Cerebellar nuclear complex (tissue), 1 donor: ENCODE data around the gene CPNE5.
"Not testable (repeated sequence)": the region's sequence is repeated elsewhere in the genome, so short reads cannot be mapped to it uniquely, and the experiment has no call there.

Source experiments
- DNase-seq, 2 experiments: peaks; one replicate each; lab custom pipeline; 2025; lab: John Stamatoyannopoulos, UW

Gene CPNE5

DNA sequence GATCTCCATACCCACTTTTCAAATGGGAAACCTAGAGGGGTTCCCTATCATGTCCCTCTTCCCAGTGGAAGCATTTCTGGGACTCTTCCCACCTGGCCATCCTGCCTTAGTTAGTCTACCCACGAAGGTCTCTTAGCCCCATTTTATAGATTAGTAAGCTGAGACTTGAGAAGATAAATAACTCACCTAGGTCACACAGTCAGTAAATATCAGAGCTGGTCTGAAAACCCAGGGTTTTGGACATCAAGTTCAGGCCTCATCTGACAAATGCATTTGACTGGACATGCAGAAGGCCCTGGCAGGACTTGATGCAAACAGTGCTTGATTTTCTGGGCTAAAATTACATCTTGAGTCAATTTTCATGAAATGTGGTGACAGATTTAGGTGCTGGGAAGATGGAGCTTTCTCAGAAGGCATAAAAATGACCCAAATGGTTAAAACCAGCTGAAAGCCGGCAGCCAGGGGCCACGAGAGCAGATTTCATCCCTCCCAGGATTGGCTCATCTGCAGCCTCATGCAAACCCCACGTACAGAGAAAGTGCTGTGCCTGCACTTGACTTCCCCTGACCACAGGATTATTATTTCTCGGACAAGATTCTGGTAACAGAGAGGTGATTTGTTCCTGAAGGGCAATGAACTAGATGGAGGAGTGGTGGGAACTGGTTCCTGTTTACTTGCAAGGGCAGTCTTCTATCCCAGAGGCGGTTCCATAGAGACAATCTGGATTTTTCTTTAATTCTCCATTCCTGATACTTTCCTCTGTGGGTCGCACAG, 23.1 kb downstream of the CPNE5 start:
- DNase-seq: no peak

GRCh38 chr6:36814249-36814648, 25.0 kb downstream of the CPNE5 start:
- no peak for DNase-seq

DNA sequence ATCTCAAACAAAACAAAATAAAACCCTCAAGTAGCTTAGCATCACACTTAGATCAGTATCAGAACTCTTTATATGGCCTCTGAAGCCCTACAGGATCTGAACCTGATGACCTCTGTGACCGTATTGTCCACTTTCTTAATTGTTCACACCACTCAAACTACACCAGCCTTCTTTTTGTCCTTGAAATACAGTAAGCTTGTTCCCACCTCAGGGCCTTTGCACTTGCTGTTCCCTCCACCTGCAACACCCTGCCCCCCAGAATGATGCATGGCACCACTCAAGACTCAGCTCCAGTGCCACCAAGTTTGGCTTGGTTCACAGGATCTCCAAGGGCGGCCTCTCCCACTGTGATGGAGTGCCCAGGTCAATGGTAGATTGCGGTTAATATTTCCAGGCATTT, 25.7 kb downstream of the CPNE5 start:
- DNase-seq: no peak

- not testable (repeated sequence) for DNase-seq
These were observed 26.2 kb downstream of the CPNE5 start for GRCh38 chr6:36813047-36813446.

DNA sequence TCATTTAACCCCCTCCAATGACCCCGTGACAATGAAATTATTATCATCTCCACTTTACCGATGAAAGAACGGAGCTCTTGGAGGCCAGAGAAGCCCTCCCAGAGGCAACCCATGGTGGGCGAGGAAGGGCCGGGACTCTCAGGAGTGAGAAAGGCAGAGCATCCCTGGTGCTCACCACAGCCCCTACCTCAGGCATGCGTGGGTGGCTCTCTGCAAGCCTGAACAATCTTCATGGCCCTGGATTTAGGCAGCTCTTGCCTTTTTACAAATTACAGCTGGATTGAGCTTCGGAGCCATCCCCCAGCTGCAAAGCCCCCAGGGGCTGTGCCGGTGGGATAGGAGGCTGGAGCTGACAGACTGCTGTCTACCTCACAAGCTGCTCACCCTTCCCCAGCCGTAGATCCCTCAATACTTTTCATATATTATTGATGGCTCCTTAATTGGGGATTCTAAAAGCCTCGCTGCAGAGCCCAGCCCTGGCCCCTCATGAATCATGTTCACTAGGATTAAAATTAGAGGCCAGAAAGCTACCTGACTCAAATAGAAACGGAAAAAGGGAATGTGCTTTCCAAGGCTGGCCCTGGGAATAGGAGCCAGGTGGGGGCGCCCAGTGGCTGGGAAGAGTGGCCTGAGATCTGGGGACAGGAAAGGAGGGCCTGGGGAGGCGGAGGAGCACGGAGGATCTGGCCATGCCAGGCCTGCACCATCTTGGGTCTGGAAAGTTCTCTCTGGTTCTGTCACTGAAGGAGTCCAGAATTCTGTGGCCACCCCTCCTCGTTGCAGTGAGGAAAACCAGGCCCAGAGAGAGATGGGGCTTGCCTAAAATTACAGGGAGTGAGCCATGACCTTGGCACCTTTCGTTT, 29.1 kb downstream of the CPNE5 start:
- no peak for DNase-seq

DNA sequence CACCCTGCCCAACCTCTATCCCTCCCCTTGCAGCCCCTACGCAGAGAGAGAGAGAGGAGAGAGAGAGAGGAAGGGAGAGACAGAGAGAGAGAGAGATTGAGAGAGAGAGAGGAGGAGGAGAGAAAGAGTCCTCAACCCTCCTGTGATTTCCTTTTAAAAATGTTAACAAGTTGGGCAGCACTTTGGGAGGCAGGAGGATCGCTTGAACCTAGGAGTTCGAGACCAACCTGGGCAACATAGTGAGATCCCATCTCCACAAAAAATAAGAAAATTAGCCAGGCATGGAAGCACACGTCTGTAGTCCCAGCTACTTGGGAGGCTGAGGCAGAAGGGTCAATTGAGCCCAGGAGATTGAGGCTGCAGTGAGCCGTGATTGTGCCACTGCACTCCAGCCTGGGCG, 30.1 kb downstream of the CPNE5 start:
- DNase-seq: no peak

GRCh38 chr6:36808634-36809033, 30.6 kb downstream of the CPNE5 start:
- DNase-seq: no peak

GRCh38 chr6:36807750-36808149, 31.5 kb downstream of the CPNE5 start:
- no peak for DNase-seq

DNA sequence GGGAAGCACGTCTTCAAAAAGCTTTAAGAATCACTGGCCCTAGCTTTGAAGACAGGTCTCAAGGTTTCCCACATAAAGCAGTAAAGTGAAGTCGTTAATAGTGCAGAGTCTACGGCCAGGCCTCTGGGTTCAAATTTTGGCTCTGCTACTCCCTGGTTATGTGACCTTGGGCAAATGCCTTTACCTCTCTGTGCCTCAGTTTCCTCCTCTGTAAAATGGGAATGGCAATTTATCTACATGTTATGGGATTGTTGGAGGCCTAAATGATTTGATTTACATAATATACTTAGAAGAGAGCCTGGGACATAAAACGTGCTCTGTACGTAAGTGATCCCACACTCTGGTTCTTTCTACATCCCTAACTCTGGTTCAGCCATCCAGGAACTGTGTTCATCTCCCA, 32.1 kb downstream of the CPNE5 start:
- DNase-seq: no peak

DNA sequence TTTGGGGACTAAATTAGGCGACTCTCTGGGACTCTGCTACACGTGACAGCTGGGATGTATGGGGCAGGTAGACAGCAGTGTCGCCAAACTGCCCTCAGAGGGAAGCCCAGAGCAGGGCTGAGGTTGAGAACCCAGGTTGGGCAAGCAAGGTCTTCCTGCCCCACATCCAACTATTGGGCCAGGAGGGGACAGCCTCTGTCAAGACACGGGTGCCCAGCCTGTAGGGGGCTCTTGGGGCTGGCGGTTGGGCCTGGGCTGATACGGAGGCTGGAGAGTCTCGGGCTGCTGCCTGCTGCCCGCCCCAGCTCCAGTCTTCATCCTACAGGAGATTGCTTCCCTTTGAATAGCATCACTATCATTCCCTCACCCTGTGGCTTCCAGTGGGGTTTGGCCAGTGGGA, 33.3 kb downstream of the CPNE5 start:
- no peak for DNase-seq

- DNase-seq: no peak
These were observed 34.0 kb downstream of the CPNE5 start for GRCh38 chr6:36805096-36805797.

- no peak for DNase-seq
These were observed 34.7 kb downstream of the CPNE5 start for GRCh38 chr6:36804563-36804962.

DNA sequence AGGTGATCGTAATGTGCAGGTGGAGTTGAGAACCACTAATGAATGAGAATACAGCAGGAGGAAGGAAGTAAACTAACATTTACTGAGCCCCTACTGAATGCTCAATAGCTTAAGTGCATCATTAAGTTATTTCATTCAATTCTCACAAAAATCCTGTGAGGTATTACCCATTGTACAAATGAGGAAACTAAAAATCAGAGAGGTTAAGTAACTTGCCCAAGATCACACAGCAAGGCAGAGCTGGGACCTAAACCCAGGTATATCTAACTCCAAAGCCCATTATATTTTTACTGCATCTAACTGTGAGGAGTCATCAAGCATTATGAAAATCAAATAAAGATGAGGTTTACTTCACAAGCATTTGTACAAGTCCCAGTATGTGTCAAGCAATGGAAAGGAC, 35.3 kb downstream of the CPNE5 start:
- DNase-seq: no peak

- no peak for DNase-seq
These were observed 35.8 kb downstream of the CPNE5 start for GRCh38 chr6:36803482-36803881.

GRCh38 chr6:36800223-36801076, 38.8 kb downstream of the CPNE5 start:
- no peak for DNase-seq

DNA sequence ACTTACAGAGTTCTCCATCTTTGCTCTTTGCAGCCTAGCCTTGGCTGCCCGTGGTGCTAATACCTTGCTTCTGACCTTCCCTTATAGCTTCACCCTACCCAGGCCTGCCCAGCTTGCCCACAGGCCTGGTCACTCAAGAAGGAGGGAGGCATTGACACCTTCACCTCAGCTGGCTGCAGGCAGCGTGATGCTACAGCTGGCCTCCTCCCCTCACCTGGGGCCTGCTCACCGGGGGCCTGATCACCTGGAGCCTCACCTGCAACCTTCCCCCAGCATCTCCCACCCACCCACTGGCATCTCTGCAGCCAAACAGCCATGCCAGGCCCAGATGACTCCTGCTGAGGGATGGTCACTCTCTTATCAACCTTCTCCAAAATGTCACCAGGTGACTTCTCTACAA, 40.4 kb downstream of the CPNE5 start:
- no peak for DNase-seq

- no peak for DNase-seq
These were observed 41.6 kb downstream of the CPNE5 start for GRCh38 chr6:36797653-36798052.

DNA sequence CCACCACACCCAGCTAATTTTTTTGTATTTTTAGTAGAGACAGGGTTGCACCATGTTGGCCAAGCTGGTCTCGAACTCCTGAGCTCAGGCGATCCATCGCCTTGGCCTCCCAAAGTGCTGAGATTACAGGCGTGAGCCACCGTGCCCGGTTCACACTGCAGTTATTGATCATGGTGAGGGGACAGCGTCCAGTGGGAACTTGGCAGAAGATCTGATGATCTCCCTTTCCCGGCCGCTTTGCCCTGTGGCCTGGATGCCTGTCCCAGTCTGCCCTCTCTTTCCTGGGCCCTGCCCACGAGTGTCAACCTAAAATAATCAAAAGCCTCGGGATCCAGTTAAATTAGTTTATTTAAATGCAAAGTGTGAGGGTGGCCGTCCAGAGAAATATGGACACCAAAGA, 42.2 kb downstream of the CPNE5 start:
- DNase-seq: no peak

DNA sequence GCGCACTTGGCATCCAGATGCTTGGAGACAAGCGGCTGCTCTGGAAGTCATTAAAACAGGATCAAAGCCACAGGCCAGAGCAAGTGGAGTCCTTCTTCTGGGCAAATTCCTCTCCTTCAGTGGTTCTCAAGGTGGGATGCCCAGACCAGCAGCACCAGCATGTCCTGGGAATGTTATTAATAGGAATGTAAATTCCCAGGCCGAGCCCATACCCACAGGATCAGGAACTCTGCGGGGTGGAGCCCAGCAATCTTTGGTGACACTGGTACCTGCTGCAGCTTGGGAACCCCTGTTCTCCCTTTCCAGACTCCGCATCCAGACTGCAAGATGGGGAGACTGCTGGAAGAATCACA, 44.6 kb downstream of the CPNE5 start:
- DNase-seq: no peak

- no peak for DNase-seq
These were observed 45.1 kb downstream of the CPNE5 start for GRCh38 chr6:36793913-36794712.

GRCh38 chr6:36793296-36793912, 45.8 kb downstream of the CPNE5 start:
- no peak for DNase-seq
